ENCODE measurements around the gene CEBPA. TPM values are rescaled to one million over a fixed set of nuclear protein-coding genes. Genes with fewer than 3 reads are reported as not detected.

CEBPA gene
- total RNA-seq, 1 donor from 2014 or later, result 0.45 TPM

GRCh38 chr19:33255781-33256180 is 46.6 kb downstream of the CEBPA start:
- DNase-seq (ENCODE audit: low read depth), result no peak
- Histone ChIP-seq H3K9ac (ENCODE audit: low read length) (no peak overlapping the region), H4K20me1 (ENCODE audit: insufficient read depth, low read length) (no peaks in the 10 kb centered on the region), H2AFZ (ENCODE audit: low read depth, low read length) (no peak overlapping the region), H3K4me3 (ENCODE audit: insufficient read depth, low read depth, low read length) (no peak overlapping the region), H3K79me2 (ENCODE audit: insufficient read depth, low read length) (no peaks in the 10 kb centered on the region), H3K4me2 (ENCODE audit: low read length) (no peak overlapping the region), H3K36me3 (ENCODE audit: insufficient read depth, low read length) (no peaks in the 10 kb centered on the region), H3K9me3 (ENCODE audit: insufficient read depth, low read depth, low read length) (no peaks in the 10 kb centered on the region), H3K4me1 (ENCODE audit: insufficient read depth, low read length) (no peaks in the 10 kb centered on the region), H3K27me3 (ENCODE audit: insufficient read depth, low read length) (peaks cover 2% of the 10 kb centered on the region), H3K27ac (ENCODE audit: low read depth, low read length) (no peak overlapping the region)
- no peak overlapping the region for H3K27ac Mint-ChIP-seq (ENCODE audit: unreplicated experiment)
- peaks cover 2% of the 10 kb centered on the region for H3K9me3 Mint-ChIP-seq (ENCODE audit: unreplicated experiment)
- no peaks in the 10 kb centered on the region for H3K36me3 Mint-ChIP-seq (ENCODE audit: low read depth, unreplicated experiment)
- H3K4me3 Mint-ChIP-seq (ENCODE audit: unreplicated experiment), result no peak overlapping the region
- no peak for FAIRE-seq
- peaks cover 18% of the 10 kb centered on the region for H3K27me3 Mint-ChIP-seq (ENCODE audit: low read depth, unreplicated experiment)
- TF ChIP-seq EZH2 (IDR thresholded peaks at IDR 0.05; ENCODE audit: insufficient read depth, low read length), result no peak
- no peak for TF ChIP-seq CTCF (IDR thresholded peaks at IDR 0.05; ENCODE audit: insufficient read depth, low read depth, low read length)
- peaks cover 2% of the 10 kb centered on the region for H3K4me1 Mint-ChIP-seq (ENCODE audit: low read depth, unreplicated experiment)

GRCh38 chr19:33254245-33254824 is 48.0 kb downstream of the CEBPA start:
- no peaks in the 10 kb centered on the region for H3K4me1 ChIP-seq (ENCODE audit: insufficient read depth, low read length)
- DNase-seq (ENCODE audit: low read depth), result no peak
- FAIRE-seq, result no peak
- no peaks in the 10 kb centered on the region for H3K9me3 Mint-ChIP-seq (ENCODE audit: unreplicated experiment)
- peaks cover 8% of the 10 kb centered on the region for H4K20me1 ChIP-seq (ENCODE audit: insufficient read depth, low read length)
- no peaks in the 10 kb centered on the region for H3K36me3 ChIP-seq (ENCODE audit: insufficient read depth, low read length)
- no peak overlapping the region for H3K9ac ChIP-seq (ENCODE audit: low read length)
- no peak overlapping the region for H3K4me3 Mint-ChIP-seq (ENCODE audit: unreplicated experiment)
- no peak overlapping the region for H3K4me3 ChIP-seq (ENCODE audit: insufficient read depth, low read depth, low read length)
- H2AFZ ChIP-seq (ENCODE audit: low read depth, low read length), result no peak overlapping the region
- no peaks in the 10 kb centered on the region for H3K4me1 Mint-ChIP-seq (ENCODE audit: low read depth, unreplicated experiment)
- H3K27ac Mint-ChIP-seq (ENCODE audit: unreplicated experiment), result no peak overlapping the region
- H3K9me3 ChIP-seq (ENCODE audit: insufficient read depth, low read depth, low read length), result no peaks in the 10 kb centered on the region
- H3K27me3 ChIP-seq (ENCODE audit: insufficient read depth, low read length), result no peaks in the 10 kb centered on the region
- no peak overlapping the region for H3K4me2 ChIP-seq (ENCODE audit: low read length)
- no peak for TF ChIP-seq CTCF (IDR thresholded peaks at IDR 0.05; ENCODE audit: insufficient read depth, low read depth, low read length)
- TF ChIP-seq EZH2 (IDR thresholded peaks at IDR 0.05; ENCODE audit: insufficient read depth, low read length), result no peak
- H3K27me3 Mint-ChIP-seq (ENCODE audit: low read depth, unreplicated experiment), result peaks cover 14% of the 10 kb centered on the region
- no peaks in the 10 kb centered on the region for H3K79me2 ChIP-seq (ENCODE audit: insufficient read depth, low read length)
- no peak overlapping the region for H3K27ac ChIP-seq (ENCODE audit: low read depth, low read length)
- no peaks in the 10 kb centered on the region for H3K36me3 Mint-ChIP-seq (ENCODE audit: low read depth, unreplicated experiment)

GRCh38 chr19:33252971-33253370 is 49.4 kb downstream of the CEBPA start:
- H3K9me3 ChIP-seq (ENCODE audit: insufficient read depth, low read depth, low read length), result no peaks in the 10 kb centered on the region
- FAIRE-seq (no peak), DNase-seq (ENCODE audit: low read depth) (no peak)
- no peak overlapping the region for H3K9ac ChIP-seq (ENCODE audit: low read length)
- H3K4me3 ChIP-seq (ENCODE audit: insufficient read depth, low read depth, low read length), result no peak overlapping the region
- no peaks in the 10 kb centered on the region for H3K4me1 Mint-ChIP-seq (ENCODE audit: low read depth, unreplicated experiment)
- no peaks in the 10 kb centered on the region for H3K79me2 ChIP-seq (ENCODE audit: insufficient read depth, low read length)
- H3K27ac ChIP-seq (ENCODE audit: low read depth, low read length), result no peak overlapping the region
- H3K4me2 ChIP-seq (ENCODE audit: low read length), result no peak overlapping the region
- H4K20me1 ChIP-seq (ENCODE audit: insufficient read depth, low read length), result peaks cover 8% of the 10 kb centered on the region
- no peak for TF ChIP-seq CTCF (IDR thresholded peaks at IDR 0.05; ENCODE audit: insufficient read depth, low read depth, low read length)
- no peak for TF ChIP-seq EZH2 (IDR thresholded peaks at IDR 0.05; ENCODE audit: insufficient read depth, low read length)
- H3K9me3 Mint-ChIP-seq (ENCODE audit: unreplicated experiment), result no peaks in the 10 kb centered on the region
- no peak overlapping the region for H2AFZ ChIP-seq (ENCODE audit: low read depth, low read length)
- H3K36me3 Mint-ChIP-seq (ENCODE audit: low read depth, unreplicated experiment), result no peaks in the 10 kb centered on the region
- H3K4me3 Mint-ChIP-seq (ENCODE audit: unreplicated experiment), result no peak overlapping the region
- peaks cover 14% of the 10 kb centered on the region for H3K27me3 Mint-ChIP-seq (ENCODE audit: low read depth, unreplicated experiment)
- H3K4me1 ChIP-seq (ENCODE audit: insufficient read depth, low read length), result no peaks in the 10 kb centered on the region
- no peaks in the 10 kb centered on the region for H3K36me3 ChIP-seq (ENCODE audit: insufficient read depth, low read length)
- H3K27ac Mint-ChIP-seq (ENCODE audit: unreplicated experiment), result no peak overlapping the region
- no peaks in the 10 kb centered on the region for H3K27me3 ChIP-seq (ENCODE audit: insufficient read depth, low read length)

Measured in astrocyte (in vitro differentiated cells and primary cell).